Neural cell (in vitro differentiated cells): ENCODE measurements around the gene GINS2. TPM values are rescaled to one million over a fixed set of nuclear protein-coding genes. Genes with fewer than 3 reads are reported as not detected.
A peak's percentile ranks its signal among the peaks of the same experiment; 100 is the strongest.

Source experiments
- H2AFZ ChIP-seq: fragments of 200-600, 300-800 bp; sonication (generic), shearing (Covaris generic); 2 replicates; pipeline ENCODE4 v1.6.0; 2014; ENCODE audit warnings: low read depth, mild to moderate bottlenecking, antibody characterized with exemption, low read length, moderate library complexity
- H3F3A ChIP-seq: fragments of 200-600 bp; shearing (Covaris generic); 2 replicates; pipeline ENCODE4 v1.6.1; 2016; ENCODE audit warnings: mild to moderate bottlenecking, moderate library complexity, mixed read lengths, antibody characterized with exemption, low read length; ENCODE audit not compliant: insufficient read depth, poor library complexity, severe bottlenecking
- H3K27ac ChIP-seq: fragments of 200-600, 300-800 bp; sonication (generic), shearing (Covaris generic); 2 replicates; pipeline ENCODE4 v1.5.1; 2014; ENCODE audit warnings: mild to moderate bottlenecking, low read length, moderate library complexity
- H3K27me3 ChIP-seq: fragments of 300-800, 200-600 bp; sonication (generic), shearing (Covaris generic); 2 replicates; pipeline ENCODE4 v1.6.0; 2014; ENCODE audit warnings: mild to moderate bottlenecking, low read depth, low read length, moderate library complexity; ENCODE audit not compliant: insufficient read depth
- H3K36me3 ChIP-seq: fragments of 300-800, 200-600 bp; sonication (generic), shearing (Covaris generic); 2 replicates; pipeline ENCODE4 v1.5.1; 2014; ENCODE audit warnings: mild to moderate bottlenecking, antibody characterized with exemption, low read length, moderate library complexity; ENCODE audit not compliant: insufficient read depth
- H3K4me2 ChIP-seq: fragments of 300-800, 200-600 bp; sonication (generic), shearing (Covaris generic); 2 replicates; pipeline ENCODE4 v1.6.0; 2014; ENCODE audit warnings: mild to moderate bottlenecking, low read length
- H3K4me3 ChIP-seq: fragments of 300-800, 200-600 bp; sonication (generic), shearing (Covaris generic); 2 replicates; pipeline ENCODE4 v1.5.1; 2014; ENCODE audit warnings: mild to moderate bottlenecking, low read length, moderate library complexity
- H3K79me2 ChIP-seq: fragments of 200-600 bp; shearing (Covaris generic); replicated peaks from 2 replicates; pipeline ENCODE4 v1.6.0; 2014; ENCODE audit warnings: mild to moderate bottlenecking, low read length, moderate library complexity; ENCODE audit not compliant: insufficient read depth
- H3K9ac ChIP-seq: fragments of 300-800, 200-600 bp; sonication (generic), shearing (Covaris generic); 2 replicates; pipeline ENCODE4 v1.6.1; 2016; ENCODE audit warnings: mild to moderate bottlenecking, low read length, mixed read lengths
- H3K9me2 ChIP-seq: fragments of 200-600 bp; shearing (Covaris generic); 2 replicates; pipeline ENCODE4 v1.6.1; 2016; ENCODE audit warnings: mild to moderate bottlenecking, low read length, mixed read lengths; ENCODE audit not compliant: insufficient read depth
- H3K9me3 ChIP-seq: fragments of 200-600, 300-800 bp; sonication (generic), shearing (Covaris generic); 2 replicates; pipeline ENCODE4 v1.6.1; 2016; ENCODE audit warnings: mild to moderate bottlenecking, mixed run types, low read length, moderate library complexity, mixed read lengths
- H4K20me1 ChIP-seq: fragments of 200-600 bp; shearing (Covaris generic); 2 replicates; pipeline ENCODE4 v1.6.1; 2016; ENCODE audit warnings: mild to moderate bottlenecking, mixed run types; ENCODE audit not compliant: insufficient read depth
- CTCF ChIP-seq: fragments of 450-650 bp; IDR thresholded peaks from 2 replicates; pipeline ENCODE4 v1.5.1; 2014; ENCODE audit warnings: antibody characterized with exemption, mild to moderate bottlenecking, moderate library complexity; ENCODE audit not compliant: poor library complexity, severe bottlenecking
- EP300 ChIP-seq: fragments of 450-650 bp; conservative IDR thresholded peaks from 2 replicates; pipeline ENCODE4 v1.6.1; 2014; ENCODE audit warnings: antibody characterized with exemption, mild to moderate bottlenecking, moderate library complexity; ENCODE audit not compliant: poor library complexity, severe bottlenecking
- EZH2 ChIP-seq: fragments of 200-600, 300-800 bp; shearing (Covaris generic), sonication (generic); IDR thresholded peaks from 2 replicates; pipeline ENCODE4 v1.6.1; 2014; ENCODE audit warnings: antibody characterized with exemption, low read length, borderline replicate concordance, mild to moderate bottlenecking; ENCODE audit not compliant: insufficient read depth, poor library complexity, severe bottlenecking
- MXI1 ChIP-seq: fragments of 450-650 bp; conservative IDR thresholded peaks from 2 replicates; pipeline ENCODE4 v1.6.1; 2014; ENCODE audit warnings: antibody characterized with exemption, mild to moderate bottlenecking; ENCODE audit not compliant: poor library complexity, severe bottlenecking
- POLR2AphosphoS5 ChIP-seq: IDR thresholded peaks from 2 replicates; pipeline ENCODE4 v1.6.1; 2012
- RAD21 ChIP-seq: fragments of 450-650 bp; conservative IDR thresholded peaks from 2 replicates; pipeline ENCODE4 v1.6.1; 2014; ENCODE audit warnings: antibody characterized with exemption, mild to moderate bottlenecking, moderate library complexity
- REST ChIP-seq: IDR thresholded peaks from 2 replicates; pipeline ENCODE4 v1.6.1; 2012; ENCODE audit warnings: borderline replicate concordance
- SMC3 ChIP-seq: fragments of 450-650 bp; conservative IDR thresholded peaks from 2 replicates; pipeline ENCODE4 v1.6.1; 2014; ENCODE audit warnings: antibody characterized with exemption, mild to moderate bottlenecking, moderate library complexity; ENCODE audit not compliant: poor library complexity
- TAF1 ChIP-seq: IDR thresholded peaks from 2 replicates; pipeline ENCODE4 v1.6.1; 2012; ENCODE audit warnings: low read depth
- polyA plus RNA-seq: library from polyadenylated mRNA; depleted of rRNA; stranded (reverse); fragments of >200 nt; gene quantifications from 2 replicates; pipeline ENCODE4 v1.2.3, GENCODE V29; 2014

Gene GINS2
- polyA plus RNA-seq, 1 donor from 2014 or later, result 9.2 TPM

DNA sequence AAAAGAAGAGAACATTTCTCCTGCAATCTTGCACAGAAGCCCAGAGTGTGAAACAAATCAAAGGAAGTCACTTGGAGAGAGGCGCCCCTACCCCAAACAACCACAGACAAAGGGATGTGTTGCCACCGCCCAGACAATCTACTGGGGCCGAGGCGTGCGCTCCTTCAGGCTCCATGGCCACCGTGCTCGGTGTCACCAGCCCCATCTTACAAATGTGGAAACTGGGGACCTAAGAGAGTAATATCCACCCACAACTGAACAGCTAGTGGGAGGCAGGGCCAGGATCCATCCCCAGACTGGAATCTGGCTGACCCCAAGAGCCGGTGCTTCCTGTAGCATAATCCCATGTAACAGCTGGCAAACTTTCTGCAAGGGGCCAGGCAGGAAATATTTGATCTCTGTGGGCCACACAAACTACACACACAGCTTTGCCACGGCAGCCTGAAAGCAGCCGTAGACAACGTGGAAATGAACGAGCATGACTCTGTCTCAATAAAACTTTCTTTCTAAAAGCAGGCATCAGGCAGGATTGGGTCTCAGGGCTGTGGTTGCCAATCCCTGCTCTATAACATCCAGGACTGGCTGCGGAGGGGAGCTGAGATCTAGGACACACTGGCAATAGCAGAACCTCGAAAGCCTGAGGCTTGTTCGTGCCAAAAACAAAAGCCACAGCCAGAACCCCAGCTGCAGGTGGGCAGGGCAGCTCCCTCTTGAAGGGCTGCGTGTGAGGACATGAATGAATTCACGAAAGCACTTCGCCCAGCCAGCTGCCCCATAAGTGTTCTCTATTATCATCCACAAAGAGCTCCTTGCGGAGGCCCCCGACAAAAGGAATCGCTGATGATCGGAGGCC lies 26.6 kb upstream of the GINS2 start:
- no peaks in the 10 kb centered on the region for H3K9me2 ChIP-seq
- H2AFZ ChIP-seq, result peak overlapping the region; percentile 21
- peak overlapping the region; percentile 34 for H3K27ac ChIP-seq
- no peaks in the 10 kb centered on the region for H4K20me1 ChIP-seq
- H3K27me3 ChIP-seq, result no peaks in the 10 kb centered on the region
- H3K4me2 ChIP-seq, result no peak overlapping the region
- TF ChIP-seq POLR2AphosphoS5, result no peak
- TF ChIP-seq REST, result no peak
- no peak for TF ChIP-seq SMC3
- no peak for TF ChIP-seq EP300
- TF ChIP-seq RAD21, result no peak
- TF ChIP-seq CTCF, result no peak
- no peak for TF ChIP-seq EZH2
- no peak for TF ChIP-seq MXI1
- no peak for TF ChIP-seq TAF1
- no peaks in the 10 kb centered on the region for H3F3A ChIP-seq
- H3K4me3 ChIP-seq, result no peak overlapping the region
- peak overlapping the region; percentile 45 for H3K9ac ChIP-seq
- no peaks in the 10 kb centered on the region for H3K36me3 ChIP-seq
- H3K9me3 ChIP-seq, result no peaks in the 10 kb centered on the region
- H3K79me2 ChIP-seq, result no peaks in the 10 kb centered on the region

DNA sequence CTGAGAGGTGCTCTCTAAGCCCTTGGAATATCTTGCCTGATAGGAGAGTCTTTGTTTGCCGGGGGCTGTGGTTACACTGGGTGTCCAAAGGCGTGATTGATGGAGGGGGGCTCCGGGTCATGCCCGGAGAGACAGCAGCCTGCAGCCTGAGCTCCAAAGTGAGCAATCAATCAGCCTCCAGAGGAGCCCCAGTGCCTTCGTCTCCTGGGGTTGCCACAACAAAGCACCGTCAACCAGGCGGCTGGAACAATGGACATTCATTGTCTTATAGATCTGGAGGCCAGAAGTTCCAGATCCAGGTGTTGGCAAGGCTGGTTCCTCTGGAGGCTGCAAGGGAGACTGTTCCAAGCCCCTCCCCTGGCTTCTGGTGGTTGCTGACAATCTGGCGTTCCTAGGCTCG lies 24.0 kb upstream of the GINS2 start:
- no peak overlapping the region for H3K9ac ChIP-seq
- TF ChIP-seq TAF1 (no peak), MXI1 (no peak), EP300 (no peak), EZH2 (no peak), REST (no peak), SMC3 (no peak), RAD21 (no peak), CTCF (no peak), POLR2AphosphoS5 (no peak)
- no peak overlapping the region for H3K4me2 ChIP-seq
- H3K4me3 ChIP-seq, result no peak overlapping the region
- H3K36me3 ChIP-seq, result no peaks in the 10 kb centered on the region
- no peaks in the 10 kb centered on the region for H3K27me3 ChIP-seq
- no peak overlapping the region for H2AFZ ChIP-seq
- H3K9me2 ChIP-seq, result no peaks in the 10 kb centered on the region
- H3F3A ChIP-seq, result no peaks in the 10 kb centered on the region
- H3K79me2 ChIP-seq, result no peaks in the 10 kb centered on the region
- H3K27ac ChIP-seq, result no peak overlapping the region
- H3K9me3 ChIP-seq, result no peaks in the 10 kb centered on the region
- H4K20me1 ChIP-seq, result no peaks in the 10 kb centered on the region
